ENCODE data around the gene ASTL.

DNA sequence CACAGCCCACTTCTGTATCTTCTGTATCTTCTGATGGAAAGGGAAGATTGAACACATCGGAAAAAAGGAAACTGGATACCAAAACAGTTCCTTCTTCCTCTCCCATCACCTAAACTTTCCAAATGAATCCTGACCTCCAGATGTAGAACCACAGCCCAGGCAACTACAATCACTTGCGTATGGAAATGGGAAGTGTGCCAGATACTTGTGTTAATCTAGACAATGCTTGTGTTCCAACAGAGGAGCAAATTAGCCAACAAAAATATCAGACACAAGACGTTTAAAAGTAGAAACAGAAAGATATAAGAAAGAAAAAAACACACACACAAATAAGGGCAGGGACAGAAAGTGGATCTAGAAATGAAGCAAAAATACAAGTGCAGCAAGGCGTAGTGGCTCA is 38.4 kb upstream of the ASTL start:
- TF ChIP-seq POLR2A (IDR thresholded peaks at IDR 0.05) (no peak), POLR2AphosphoS5 (IDR thresholded peaks at IDR 0.05) (no peak)
- TF ChIP-seq, protein P1, sequence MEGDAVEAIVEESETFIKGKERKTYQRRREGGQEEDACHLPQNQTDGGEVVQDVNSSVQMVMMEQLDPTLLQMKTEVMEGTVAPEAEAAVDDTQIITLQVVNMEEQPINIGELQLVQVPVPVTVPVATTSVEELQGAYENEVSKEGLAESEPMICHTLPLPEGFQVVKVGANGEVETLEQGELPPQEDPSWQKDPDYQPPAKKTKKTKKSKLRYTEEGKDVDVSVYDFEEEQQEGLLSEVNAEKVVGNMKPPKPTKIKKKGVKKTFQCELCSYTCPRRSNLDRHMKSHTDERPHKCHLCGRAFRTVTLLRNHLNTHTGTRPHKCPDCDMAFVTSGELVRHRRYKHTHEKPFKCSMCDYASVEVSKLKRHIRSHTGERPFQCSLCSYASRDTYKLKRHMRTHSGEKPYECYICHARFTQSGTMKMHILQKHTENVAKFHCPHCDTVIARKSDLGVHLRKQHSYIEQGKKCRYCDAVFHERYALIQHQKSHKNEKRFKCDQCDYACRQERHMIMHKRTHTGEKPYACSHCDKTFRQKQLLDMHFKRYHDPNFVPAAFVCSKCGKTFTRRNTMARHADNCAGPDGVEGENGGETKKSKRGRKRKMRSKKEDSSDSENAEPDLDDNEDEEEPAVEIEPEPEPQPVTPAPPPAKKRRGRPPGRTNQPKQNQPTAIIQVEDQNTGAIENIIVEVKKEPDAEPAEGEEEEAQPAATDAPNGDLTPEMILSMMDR (IDR thresholded peaks at IDR 0.05), result no peak
